Ovary (tissue), 3 donors: Measurements from ENCODE around the gene CDC42SE2.

Experiments used
- CTCF ChIP-seq, 3 donors: fragments of 450-650 bp in 2 of 3; fragments of 200-600 bp in 1 of 3; IDR thresholded peaks; one replicate each; pipeline versions ENCODE4 v1.5.1 to v1.8.0; 2016 to 2022; ENCODE audit warnings: antibody characterized with exemption in 3 of 3, mild to moderate bottlenecking in 1 of 3
- EP300 ChIP-seq: sonication (generic); formaldehyde crosslinking; IDR thresholded peaks from one replicate; pipeline ENCODE4 v1.6.1; 2017; ENCODE audit warnings: antibody characterized with exemption
- POLR2A ChIP-seq: fragments of 450-650 bp; IDR thresholded peaks from one replicate; pipeline ENCODE4 v1.6.1; 2017; ENCODE audit warnings: antibody characterized with exemption, mild to moderate bottlenecking, moderate library complexity
- donor health status: DM: no; HTN: no; CAD: no.

GRCh38 chr5:131406076-131406475 is 142.2 kb downstream of the CDC42SE2 start:
- no peak for TF ChIP-seq CTCF (IDR thresholded peaks at IDR 0.05)
- TF ChIP-seq POLR2A: no peak
- TF ChIP-seq EP300: no peak
